ENCODE data around the gene TUBB2A. TPM values are rescaled to one million over a fixed set of nuclear protein-coding genes. Genes with fewer than 3 reads are reported as not detected.
"Not testable (repeated sequence)": the region's sequence is repeated elsewhere in the genome, so short reads cannot be mapped to it uniquely, and the experiment has no call there.

Gene TUBB2A
- total RNA-seq, 1 experiment from 2014 or later = 89.8 TPM

- Mint-ChIP-seq H3K4me1 (ENCODE audit: low read depth, unreplicated experiment) (no peaks in the 10 kb centered on the region), H3K4me3 (ENCODE audit: unreplicated experiment) (no peak overlapping the region), H3K9me3 (ENCODE audit: unreplicated experiment) (no peaks in the 10 kb centered on the region), H3K36me3 (ENCODE audit: insufficient read depth, unreplicated experiment) (no peaks in the 10 kb centered on the region), H3K27me3 (ENCODE audit: insufficient read depth, unreplicated experiment) (no peaks in the 10 kb centered on the region), H3K27ac (ENCODE audit: unreplicated experiment) (no peak overlapping the region)
- TF ChIP-seq CTCF (IDR thresholded peaks at IDR 0.05; ENCODE audit: insufficient read depth in 1 of 2, low read depth in 1 of 2, low read length in 1 of 2, severe bottlenecking in 1 of 2, unreplicated experiment in 1 of 2) = no peak
- no peaks in the 10 kb centered on the region for H3K9me3 ChIP-seq
- BruUV-seq (replicated peaks) = no TSS peak
- no peaks in the 10 kb centered on the region for H3K36me3 ChIP-seq (ENCODE audit: control insufficient read depth, insufficient read depth, low read length)
- intact Hi-C loops (cut with micrococcal nuclease; ENCODE audit: unreplicated experiment) = no loop called here
- ChIA-PET CTCF (interaction anchor here (0.9 kb wide), 1 partner anchor 379 kb away, joined by 7 read pairs; no protein-coding TSS in a partner anchor), POLR2A (no interaction called here)
- H3K4me3 ChIP-seq (ENCODE audit: low read depth, low read length) = no peak overlapping the region
- no peaks in the 10 kb centered on the region for H3K27me3 ChIP-seq (replicated peaks; ENCODE audit: control insufficient read depth, insufficient read depth, low read length)
- DNase-seq = no peak
- H3K4me1 ChIP-seq = no peaks in the 10 kb centered on the region
Observed at GRCh38 chr6:3183066-3183465, 25.7 kb upstream of the TUBB2A start.

GRCh38 chr6:3181105-3181504 lies 23.8 kb upstream of the TUBB2A start:
- no peak for DNase-seq
- Mint-ChIP-seq H3K27ac (ENCODE audit: unreplicated experiment) (no peak overlapping the region), H3K27me3 (ENCODE audit: insufficient read depth, unreplicated experiment) (no peaks in the 10 kb centered on the region), H3K4me3 (ENCODE audit: unreplicated experiment) (no peak overlapping the region), H3K4me1 (ENCODE audit: low read depth, unreplicated experiment) (peaks cover 3% of the 10 kb centered on the region), H3K9me3 (ENCODE audit: unreplicated experiment) (no peaks in the 10 kb centered on the region), H3K36me3 (ENCODE audit: insufficient read depth, unreplicated experiment) (no peaks in the 10 kb centered on the region)
- Histone ChIP-seq H3K27me3 (replicated peaks; ENCODE audit: control insufficient read depth, insufficient read depth, low read length) (no peaks in the 10 kb centered on the region), H3K9me3 (no peaks in the 10 kb centered on the region), H3K36me3 (ENCODE audit: control insufficient read depth, insufficient read depth, low read length) (no peaks in the 10 kb centered on the region), H3K4me3 (ENCODE audit: low read depth, low read length) (no peak overlapping the region), H3K4me1 (peaks cover 8% of the 10 kb centered on the region)
- ChIA-PET CTCF (no interaction called here), POLR2A (no interaction called here)
- no peak for TF ChIP-seq CTCF (IDR thresholded peaks at IDR 0.05; ENCODE audit: insufficient read depth in 1 of 2, low read depth in 1 of 2, low read length in 1 of 2, severe bottlenecking in 1 of 2, unreplicated experiment in 1 of 2)
- intact Hi-C loops (cut with micrococcal nuclease; ENCODE audit: unreplicated experiment) = no loop called here
- no TSS peak for BruUV-seq (replicated peaks)

GRCh38 chr6:3179945-3180344 lies 22.6 kb upstream of the TUBB2A start:
- H3K36me3 Mint-ChIP-seq (ENCODE audit: insufficient read depth, unreplicated experiment); H3K9me3 Mint-ChIP-seq (ENCODE audit: unreplicated experiment); H3K4me1 Mint-ChIP-seq (ENCODE audit: low read depth, unreplicated experiment); H3K27me3 Mint-ChIP-seq (ENCODE audit: insufficient read depth, unreplicated experiment); DNase-seq; H3K36me3 ChIP-seq (ENCODE audit: control insufficient read depth, insufficient read depth, low read length); H3K27me3 ChIP-seq (replicated peaks; ENCODE audit: control insufficient read depth, insufficient read depth, low read length); H3K4me3 Mint-ChIP-seq (ENCODE audit: unreplicated experiment); POLR2A ChIA-PET; BruUV-seq (replicated peaks); CTCF ChIA-PET; intact Hi-C loops (cut with micrococcal nuclease; ENCODE audit: unreplicated experiment); H3K4me3 ChIP-seq (ENCODE audit: low read depth, low read length); H3K27ac Mint-ChIP-seq (ENCODE audit: unreplicated experiment); H3K9me3 ChIP-seq: not testable (repeated sequence)
- H3K4me1 ChIP-seq = peaks cover 14% of the 10 kb centered on the region

GRCh38 chr6:3178666-3179065 lies 21.3 kb upstream of the TUBB2A start:
- intact Hi-C loops (cut with micrococcal nuclease; ENCODE audit: unreplicated experiment); H3K9me3 ChIP-seq; H3K27ac Mint-ChIP-seq (ENCODE audit: unreplicated experiment); H3K9me3 Mint-ChIP-seq (ENCODE audit: unreplicated experiment); POLR2A ChIA-PET; H3K4me1 Mint-ChIP-seq (ENCODE audit: low read depth, unreplicated experiment); H3K36me3 ChIP-seq (ENCODE audit: control insufficient read depth, insufficient read depth, low read length); H3K4me3 ChIP-seq (ENCODE audit: low read depth, low read length); DNase-seq; H3K27me3 Mint-ChIP-seq (ENCODE audit: insufficient read depth, unreplicated experiment); CTCF ChIA-PET; H3K36me3 Mint-ChIP-seq (ENCODE audit: insufficient read depth, unreplicated experiment); H3K27me3 ChIP-seq (replicated peaks; ENCODE audit: control insufficient read depth, insufficient read depth, low read length); H3K4me3 Mint-ChIP-seq (ENCODE audit: unreplicated experiment); BruUV-seq (replicated peaks): not testable (repeated sequence)
- peaks cover 14% of the 10 kb centered on the region for H3K4me1 ChIP-seq
